Sigmoid colon (tissue), 3 donors: Measurements from ENCODE around the gene CABP4.

ENCODE experiments used
- CTCF ChIP-seq, 4 experiments: fragments of 450-650 bp in 3 of 4; fragments of 200-600 bp in 1 of 4; IDR thresholded peaks; one replicate each; pipeline ENCODE4 v1.5.1; 2016 to 2019; ENCODE audit warnings: antibody characterized with exemption in 4 of 4, mild to moderate bottlenecking in 3 of 4, moderate library complexity in 2 of 4
- POLR2A ChIP-seq, 2 donors: fragments of 450-650 bp; IDR thresholded peaks; one replicate each; pipeline ENCODE4 v1.6.1; 2016; ENCODE audit warnings: antibody characterized with exemption in 2 of 2, mild to moderate bottlenecking in 2 of 2, moderate library complexity in 2 of 2

- no peak for TF ChIP-seq CTCF (IDR thresholded peaks at IDR 0.05)
- TF ChIP-seq POLR2A (IDR thresholded peaks at IDR 0.05), result no peak
These were observed 42.5 kb upstream of the CABP4 start for GRCh38 chr11:67412495-67413179.
